HG03565 (cell line): ENCODE measurements around the gene HRH1.
A peak's percentile ranks its signal among the peaks of the same experiment; 100 is the strongest.
"Not testable (repeated sequence)": the region's sequence is repeated elsewhere in the genome, so short reads cannot be mapped to it uniquely, and the experiment has no call there.

ENCODE experiments used
- ATAC-seq: cut with Tn5 transposase; IDR thresholded peaks from one replicate; pipeline ENCODE4 v1.9.1; 2021; ENCODE audit warnings: mild to moderate bottlenecking, moderate library complexity; ENCODE audit not compliant: unreplicated experiment

The HRH1 gene

DNA sequence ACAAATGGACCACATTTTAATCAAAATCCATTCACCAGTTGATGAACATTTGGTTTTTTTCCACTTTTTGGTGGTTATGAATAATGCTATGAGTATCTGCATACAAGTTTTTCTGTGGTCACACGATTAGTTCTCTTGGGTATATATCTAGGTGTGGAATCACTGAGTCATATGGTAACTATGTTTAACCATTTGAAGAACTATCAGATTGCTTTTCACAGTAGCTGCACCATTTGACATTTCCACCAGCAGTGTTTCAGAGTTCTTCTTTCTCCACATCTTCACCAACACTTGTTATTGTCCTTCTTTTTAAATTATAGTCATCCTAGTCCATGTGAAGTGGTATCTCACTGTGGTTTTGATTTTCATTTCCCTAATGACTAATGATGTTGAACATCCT is 84.6 kb downstream of the HRH1 start:
- ATAC-seq = no peak

- no peak for ATAC-seq
Observed at GRCh38 chr3:11239796-11240195, 85.5 kb downstream of the HRH1 start.

- no peak for ATAC-seq
Observed at GRCh38 chr3:11240496-11240895, 86.2 kb downstream of the HRH1 start.

GRCh38 chr3:11244121-11244677 is 89.9 kb downstream of the HRH1 start:
- no peak for ATAC-seq

- no peak for ATAC-seq
Observed at GRCh38 chr3:11245276-11245675, 91.0 kb downstream of the HRH1 start.

DNA sequence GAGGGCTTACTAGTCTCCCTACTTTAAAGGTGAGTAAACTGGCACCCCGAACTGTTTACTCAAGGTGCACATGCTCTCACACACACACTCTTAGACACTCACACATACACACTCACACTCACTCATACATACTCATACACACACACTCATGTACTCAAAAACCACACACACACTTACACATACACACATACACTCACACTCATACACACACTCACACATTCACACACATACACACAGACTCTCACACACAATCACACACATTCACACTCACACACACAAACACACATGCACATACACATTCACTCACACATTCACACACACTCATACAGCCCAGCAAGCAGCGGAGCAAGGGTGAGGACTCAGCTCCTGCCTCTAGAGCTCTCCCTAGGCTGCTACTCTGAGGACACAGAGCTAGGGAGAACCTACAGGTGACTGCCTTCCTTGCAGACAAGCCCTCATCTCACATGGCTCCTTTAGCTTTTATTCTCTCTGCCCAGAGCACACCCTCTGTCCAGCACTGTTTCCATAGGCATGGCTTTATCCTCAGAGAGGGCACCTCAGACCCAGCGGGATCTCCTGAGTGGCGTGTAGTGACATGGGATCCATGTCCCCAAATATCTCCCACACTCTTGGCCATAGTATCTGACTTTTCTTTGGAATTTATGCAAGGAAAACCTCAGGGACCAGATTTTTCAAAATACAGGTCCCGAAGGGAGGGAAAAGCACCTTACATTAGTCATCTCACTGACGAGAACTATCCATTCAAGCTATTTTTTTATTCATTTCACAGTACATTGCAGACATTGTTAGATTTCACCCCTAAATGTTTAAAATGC is 91.8 kb downstream of the HRH1 start:
- ATAC-seq = no peak

GRCh38 chr3:11246663-11246970 is 92.3 kb downstream of the HRH1 start:
- ATAC-seq = no peak

GRCh38 chr3:11247362-11247761 is 93.1 kb downstream of the HRH1 start:
- ATAC-seq = no peak

DNA sequence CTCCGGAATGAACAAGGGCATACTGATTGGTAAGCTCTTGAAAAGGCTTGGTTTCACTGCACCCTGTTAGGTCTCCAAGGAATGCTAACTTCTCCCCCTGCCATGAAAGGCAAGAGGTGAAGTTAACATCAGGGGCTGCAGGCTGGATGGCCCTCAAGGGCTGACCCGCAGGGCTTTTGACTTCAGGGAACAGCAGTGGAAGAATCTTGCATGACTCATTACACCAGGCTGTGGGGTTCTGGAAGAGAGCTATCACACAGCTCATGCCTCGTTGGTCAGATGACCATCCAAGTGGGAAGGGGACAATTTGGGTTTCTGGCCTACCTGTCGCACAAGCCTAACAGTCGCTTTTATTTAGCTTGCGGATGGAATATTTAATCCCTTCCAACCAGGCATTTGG is 94.3 kb downstream of the HRH1 start:
- no peak for ATAC-seq

DNA sequence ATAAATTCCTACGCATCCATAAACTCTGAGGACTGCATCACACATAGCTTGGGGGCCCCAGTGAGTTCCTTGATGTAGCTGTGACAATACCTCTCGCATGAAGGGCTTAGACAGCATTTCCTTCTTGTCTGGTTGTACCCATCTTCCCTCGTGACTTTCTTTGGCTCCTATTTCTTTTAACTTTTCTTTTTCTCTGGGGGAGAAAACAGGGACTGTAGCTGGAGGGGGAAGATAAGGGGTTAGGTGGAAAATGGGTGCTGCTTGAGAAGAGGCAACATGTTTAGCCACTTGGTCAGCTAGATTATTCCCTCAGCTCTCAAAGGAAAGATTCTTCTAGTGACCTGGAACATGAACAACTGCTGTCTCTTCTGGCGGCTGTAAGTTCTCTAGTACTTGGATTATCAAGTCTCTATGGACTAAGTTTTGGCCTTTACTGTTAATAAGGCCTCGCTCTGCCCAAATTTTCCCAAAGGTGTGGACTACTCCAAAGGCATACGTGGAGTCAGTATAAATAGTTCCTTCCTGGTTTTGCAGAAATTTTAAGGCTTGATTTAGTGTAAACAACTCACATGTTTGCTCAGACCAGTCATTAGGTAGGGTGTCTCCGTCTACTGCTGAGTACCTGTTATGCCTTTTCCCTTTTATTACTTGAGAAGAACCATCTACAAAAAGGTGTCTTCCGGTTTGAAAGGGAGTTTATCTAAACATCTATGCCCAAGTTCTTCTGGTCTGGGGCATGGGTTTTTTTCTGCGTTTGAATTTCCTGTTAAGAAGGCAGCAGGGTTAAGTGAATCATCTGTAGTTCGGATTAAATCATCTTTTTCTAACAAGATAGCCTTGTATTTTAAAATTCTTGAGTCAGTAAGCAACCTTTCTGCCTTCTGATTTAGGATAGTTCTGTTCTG is 96.9 kb downstream of the HRH1 start:
- ATAC-seq = no peak

DNA sequence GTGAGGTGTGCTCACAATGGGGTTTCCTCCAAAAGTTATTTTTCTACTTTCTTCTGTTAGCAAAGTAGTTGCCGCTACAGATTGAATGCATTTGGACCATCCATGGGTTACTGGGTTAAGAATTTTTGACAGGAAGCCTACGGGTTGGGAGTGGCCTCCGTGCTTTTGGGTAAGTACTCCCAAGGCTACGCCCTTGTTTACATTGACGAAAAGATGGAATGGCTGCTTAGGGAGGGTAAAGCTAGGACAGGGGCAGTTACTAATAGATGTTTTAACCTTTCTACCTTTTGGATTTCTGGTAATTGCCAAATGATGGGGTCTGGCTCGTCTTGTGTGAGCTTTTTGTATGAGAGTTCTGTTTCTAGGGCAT is 97.5 kb downstream of the HRH1 start:
- ATAC-seq = no peak

DNA sequence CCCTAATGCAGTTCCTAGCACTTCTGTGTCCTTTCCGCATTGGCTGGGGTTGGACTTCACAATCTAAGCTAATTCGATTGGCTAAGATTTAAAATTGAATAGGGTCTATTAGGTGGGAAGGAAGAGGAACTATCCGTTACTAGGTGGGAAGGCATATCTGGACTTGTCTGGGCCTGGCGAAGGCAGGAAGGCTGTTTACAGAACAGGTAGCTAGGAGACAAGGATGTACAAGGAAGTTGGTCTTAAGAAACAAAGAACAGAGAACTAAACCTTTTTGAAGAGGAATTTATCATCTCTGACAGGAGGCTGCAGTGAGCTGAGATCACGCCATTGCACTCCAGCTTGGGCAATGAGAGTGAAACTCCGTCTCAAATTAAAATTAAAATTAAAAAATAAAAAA is 100.6 kb downstream of the HRH1 start:
- ATAC-seq = no peak

DNA sequence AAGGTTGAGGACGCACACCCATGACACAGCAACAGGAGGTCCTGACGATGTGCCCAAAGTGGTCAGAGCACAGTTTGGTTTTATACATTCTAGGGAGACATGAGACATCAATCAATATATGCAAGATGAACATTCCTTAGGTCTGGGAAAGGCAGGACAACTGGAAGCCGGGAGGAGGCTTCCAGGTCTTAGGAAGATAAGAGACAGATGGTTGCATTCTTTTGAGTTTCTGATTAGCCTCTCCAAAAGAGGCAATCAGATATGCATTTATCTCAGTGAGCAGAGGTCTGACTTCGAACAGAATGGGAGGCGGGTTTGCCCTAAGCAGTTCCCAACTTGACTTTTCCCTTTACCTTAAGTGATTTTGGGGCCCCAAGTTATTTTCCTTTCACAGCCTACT is 101.2 kb downstream of the HRH1 start:
- not testable (repeated sequence) for ATAC-seq

DNA sequence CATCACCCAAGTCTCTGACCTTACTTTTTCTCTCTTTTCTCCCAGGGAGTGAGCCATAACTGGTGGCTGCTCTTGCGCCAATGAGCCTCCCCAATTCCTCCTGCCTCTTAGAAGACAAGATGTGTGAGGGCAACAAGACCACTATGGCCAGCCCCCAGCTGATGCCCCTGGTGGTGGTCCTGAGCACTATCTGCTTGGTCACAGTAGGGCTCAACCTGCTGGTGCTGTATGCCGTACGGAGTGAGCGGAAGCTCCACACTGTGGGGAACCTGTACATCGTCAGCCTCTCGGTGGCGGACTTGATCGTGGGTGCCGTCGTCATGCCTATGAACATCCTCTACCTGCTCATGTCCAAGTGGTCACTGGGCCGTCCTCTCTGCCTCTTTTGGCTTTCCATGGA is 104.7 kb downstream of the HRH1 start:
- ATAC-seq = no peak

- ATAC-seq = no peak
Observed at GRCh38 chr3:11260460-11260859, 106.2 kb downstream of the HRH1 start.

GRCh38 chr3:11269007-11269406 is 114.7 kb downstream of the HRH1 start:
- ATAC-seq = no peak

DNA sequence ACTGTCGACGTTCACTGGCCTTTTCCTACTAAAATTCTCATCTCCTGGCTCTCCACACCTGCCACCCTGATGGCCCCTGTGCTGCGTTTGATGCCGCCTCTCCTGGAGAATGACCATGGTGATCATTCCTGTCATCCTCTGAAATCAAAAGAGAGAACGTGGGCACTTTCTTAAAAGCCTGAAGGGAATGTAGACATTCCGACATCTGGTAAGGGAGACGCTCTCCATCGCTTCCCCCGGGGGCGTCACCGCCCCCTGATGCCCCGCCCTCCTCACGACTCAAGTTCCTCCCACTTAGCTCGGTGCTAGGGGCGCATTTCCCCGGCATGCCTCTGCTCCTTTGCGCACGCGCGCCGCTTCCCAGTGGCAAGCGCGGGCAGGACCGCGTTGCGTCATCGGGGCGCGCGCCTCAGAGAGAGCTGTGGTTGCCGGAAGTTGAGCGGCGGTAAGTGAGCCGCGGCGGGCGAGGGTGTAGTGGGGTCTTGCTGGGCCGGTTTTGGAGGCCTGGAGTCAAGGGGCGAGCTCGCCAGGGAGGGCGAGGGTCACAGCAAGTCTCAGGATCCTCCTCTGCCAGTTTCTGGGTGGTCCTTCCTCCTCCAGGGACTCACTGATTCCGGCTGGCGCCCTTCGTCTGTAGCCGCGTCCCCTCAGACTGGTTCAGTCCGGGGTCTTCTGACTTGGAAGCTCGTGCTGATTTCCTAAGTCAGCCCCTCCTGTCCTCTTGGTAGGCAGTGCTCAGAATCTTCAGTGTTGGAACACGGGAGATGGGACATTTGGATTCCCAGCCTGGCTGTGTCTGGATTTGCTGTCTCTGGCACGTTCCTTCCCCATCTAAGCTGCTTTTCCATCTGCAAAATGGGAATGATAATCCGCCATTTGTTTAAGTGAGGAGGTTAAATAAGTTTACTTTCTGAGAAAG is 118.0 kb downstream of the HRH1 start, which contains the start of gene ATG7:
Gene ATG7, plus strand, starts transcription at position 412 of the 919 bp plus-strand sequence. CDS start 26,299 bp downstream, outside the sequence.
- peak; percentile 96 for ATAC-seq

DNA sequence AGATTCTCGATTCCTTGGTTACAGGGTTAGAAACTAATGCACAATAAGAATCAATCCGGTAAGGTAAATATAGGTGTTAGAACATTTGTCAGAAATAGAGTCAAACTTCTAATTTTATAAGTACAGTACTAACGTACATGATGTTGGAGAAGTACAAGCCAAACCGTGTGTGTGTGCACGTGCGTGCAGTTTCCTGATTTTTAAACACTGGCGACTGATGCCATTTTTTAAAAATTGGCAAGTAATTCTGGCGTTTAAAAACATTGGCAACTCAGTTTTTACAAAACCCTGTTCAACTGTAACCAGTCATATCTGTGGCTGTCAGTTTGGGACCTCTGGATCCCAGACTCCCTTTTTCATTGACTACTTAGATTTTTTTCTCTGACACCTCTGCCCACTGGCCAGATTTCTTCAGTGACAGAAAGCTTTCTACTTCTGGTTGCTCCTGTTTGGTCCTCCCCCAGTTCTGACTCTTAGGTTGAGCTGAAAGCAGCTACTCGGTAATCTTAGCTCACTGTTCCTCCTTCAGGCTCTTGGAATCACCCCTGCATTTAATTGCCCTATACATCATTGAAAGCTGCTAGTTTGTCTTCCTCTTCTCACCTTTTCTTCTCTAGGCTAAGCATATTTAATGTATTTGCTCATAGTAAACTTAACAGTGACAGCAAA is 118.7 kb downstream of the HRH1 start:
- ATAC-seq = no peak

- ATAC-seq = no peak
Observed at GRCh38 chr3:11273891-11274291, 119.6 kb downstream of the HRH1 start.

GRCh38 chr3:11274566-11275142 is 120.4 kb downstream of the HRH1 start:
- no peak for ATAC-seq
